ENCODE data around the gene MYLK. TPM values are rescaled to one million over a fixed set of nuclear protein-coding genes. Genes with fewer than 3 reads are reported as not detected.

MYLK gene
- total RNA-seq, 4 donors from 2014 or later, result 9.7 to 92.8 (median 32.5) TPM

- TF ChIP-seq POLR2A (IDR thresholded peaks at IDR 0.05), result no peak
- TF ChIP-seq, protein P1, sequence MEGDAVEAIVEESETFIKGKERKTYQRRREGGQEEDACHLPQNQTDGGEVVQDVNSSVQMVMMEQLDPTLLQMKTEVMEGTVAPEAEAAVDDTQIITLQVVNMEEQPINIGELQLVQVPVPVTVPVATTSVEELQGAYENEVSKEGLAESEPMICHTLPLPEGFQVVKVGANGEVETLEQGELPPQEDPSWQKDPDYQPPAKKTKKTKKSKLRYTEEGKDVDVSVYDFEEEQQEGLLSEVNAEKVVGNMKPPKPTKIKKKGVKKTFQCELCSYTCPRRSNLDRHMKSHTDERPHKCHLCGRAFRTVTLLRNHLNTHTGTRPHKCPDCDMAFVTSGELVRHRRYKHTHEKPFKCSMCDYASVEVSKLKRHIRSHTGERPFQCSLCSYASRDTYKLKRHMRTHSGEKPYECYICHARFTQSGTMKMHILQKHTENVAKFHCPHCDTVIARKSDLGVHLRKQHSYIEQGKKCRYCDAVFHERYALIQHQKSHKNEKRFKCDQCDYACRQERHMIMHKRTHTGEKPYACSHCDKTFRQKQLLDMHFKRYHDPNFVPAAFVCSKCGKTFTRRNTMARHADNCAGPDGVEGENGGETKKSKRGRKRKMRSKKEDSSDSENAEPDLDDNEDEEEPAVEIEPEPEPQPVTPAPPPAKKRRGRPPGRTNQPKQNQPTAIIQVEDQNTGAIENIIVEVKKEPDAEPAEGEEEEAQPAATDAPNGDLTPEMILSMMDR (IDR thresholded peaks at IDR 0.05), result no peak
- intact Hi-C loops (cut with DNase I; ENCODE audit: low total_unique reads), result no loop called here
- no peak for DNase-seq (ENCODE audit: low spot score in 2 of 2)
- 89 to 92% methylated on average over 1 of the region's 1 CpG for WGBS, 2 donors
- no peak overlapping the region for H3K4me3 ChIP-seq (ENCODE audit: low read depth, poor library complexity, severe bottlenecking)
Observed at GRCh38 chr3:123760817-123761216, 123.3 kb downstream of the MYLK start.

DNA sequence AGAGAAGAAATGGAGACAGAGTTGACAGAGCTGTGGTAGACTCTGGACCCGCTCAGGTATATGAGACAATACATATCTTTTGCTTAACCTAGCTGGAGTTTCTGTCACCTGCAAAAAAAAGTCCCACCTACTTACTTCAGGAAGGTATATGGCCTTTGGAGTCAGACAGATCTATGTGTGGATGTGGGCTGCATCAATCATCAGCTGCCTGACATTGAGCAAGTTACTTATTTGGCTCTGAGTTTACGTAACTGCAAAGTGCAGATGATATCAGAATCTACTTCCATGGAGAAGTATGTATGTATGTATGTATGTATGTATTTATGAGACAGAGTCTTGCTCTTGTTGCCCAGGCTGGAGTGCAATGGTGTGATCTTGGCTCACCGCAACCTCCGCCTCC is 124.3 kb downstream of the MYLK start:
- H3K4me3 ChIP-seq (ENCODE audit: low read depth, poor library complexity, severe bottlenecking), result no peak overlapping the region
- TF ChIP-seq, protein P1 (IDR thresholded peaks at IDR 0.05), result no peak
- no peak for TF ChIP-seq POLR2A (IDR thresholded peaks at IDR 0.05)
- no peak for DNase-seq (ENCODE audit: low spot score in 2 of 2)
- 91 to 94% methylated on average over 4 of the region's 4 CpGs for WGBS, 2 donors
- intact Hi-C loops (cut with DNase I; ENCODE audit: low total_unique reads), result no loop called here

DNA sequence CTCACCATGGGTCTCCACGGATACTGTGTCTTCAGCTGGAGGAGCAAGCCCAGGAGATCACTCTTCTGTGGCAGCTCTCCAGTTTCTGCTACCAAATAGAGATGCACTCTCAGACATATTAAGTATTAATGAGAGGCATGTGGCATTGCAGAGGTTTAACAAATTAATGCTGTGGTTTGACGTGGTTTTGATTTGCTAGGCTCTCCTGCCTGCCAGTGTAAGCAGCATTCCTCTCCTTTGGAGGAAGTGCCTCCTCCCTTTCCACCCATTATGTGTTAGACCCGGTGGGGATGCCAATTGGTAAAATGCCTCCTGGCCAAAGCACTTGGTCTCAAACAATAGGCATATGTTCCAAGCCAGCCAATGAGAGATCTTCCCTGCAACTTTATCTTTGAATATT is 124.8 kb downstream of the MYLK start:
- WGBS, 2 donors, result 21 to 26% methylated on average over 3 of the region's 3 CpGs
- intact Hi-C loops (cut with DNase I; ENCODE audit: low total_unique reads), result no loop called here
- no peak for DNase-seq (ENCODE audit: low spot score in 2 of 2)
- no peak overlapping the region for H3K4me3 ChIP-seq (ENCODE audit: low read depth, poor library complexity, severe bottlenecking)
- TF ChIP-seq, protein P1 (IDR thresholded peaks at IDR 0.05), result no peak
- TF ChIP-seq POLR2A (IDR thresholded peaks at IDR 0.05), result no peak

DNA sequence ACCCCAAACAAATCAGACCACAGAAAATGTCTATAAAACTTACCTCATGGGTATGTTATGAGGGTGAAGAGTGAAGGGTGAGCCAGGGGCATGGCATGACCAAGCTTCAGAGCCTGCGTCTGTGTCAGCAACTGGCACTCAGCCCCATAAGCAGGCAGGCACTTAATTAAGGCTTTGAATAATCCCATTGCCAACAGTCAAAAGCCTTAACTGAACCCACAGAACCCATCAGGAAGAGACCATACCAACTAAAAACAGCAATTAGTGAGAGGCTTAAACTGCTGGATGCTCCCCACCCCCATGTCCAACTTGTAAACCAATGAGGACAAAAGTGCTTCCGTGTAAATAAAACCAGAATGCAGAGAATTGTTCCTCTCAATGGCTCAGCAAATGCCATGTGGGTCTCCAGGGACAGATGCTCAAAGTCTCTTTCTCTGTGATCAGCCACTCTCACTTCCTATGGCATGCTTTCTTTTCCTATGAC is 126.0 kb downstream of the MYLK start:
- WGBS, 2 donors, result 19 to 35% methylated on average over 2 of the region's 2 CpGs
- H3K4me3 ChIP-seq (ENCODE audit: low read depth, poor library complexity, severe bottlenecking), result no peak overlapping the region
- TF ChIP-seq POLR2A (IDR thresholded peaks at IDR 0.05), result no peak
- TF ChIP-seq, protein P1 (IDR thresholded peaks at IDR 0.05), result no peak
- intact Hi-C loops (cut with DNase I; ENCODE audit: low total_unique reads), result no loop called here
- DNase-seq (ENCODE audit: low spot score in 2 of 2), result peak in 1 of 2 donors; percentile 53

GRCh38 chr3:123757281-123757940 is 126.7 kb downstream of the MYLK start:
- intact Hi-C loops (cut with DNase I; ENCODE audit: low total_unique reads), result no loop called here
- H3K4me3 ChIP-seq (ENCODE audit: low read depth, poor library complexity, severe bottlenecking), result no peak overlapping the region
- TF ChIP-seq, protein P1 (IDR thresholded peaks at IDR 0.05), result no peak
- TF ChIP-seq POLR2A (IDR thresholded peaks at IDR 0.05), result no peak
- DNase-seq (ENCODE audit: low spot score in 2 of 2), result peak; percentile 54 to 86
- WGBS, 2 donors, result 51 to 59% methylated on average over 5 of the region's 5 CpGs

DNA sequence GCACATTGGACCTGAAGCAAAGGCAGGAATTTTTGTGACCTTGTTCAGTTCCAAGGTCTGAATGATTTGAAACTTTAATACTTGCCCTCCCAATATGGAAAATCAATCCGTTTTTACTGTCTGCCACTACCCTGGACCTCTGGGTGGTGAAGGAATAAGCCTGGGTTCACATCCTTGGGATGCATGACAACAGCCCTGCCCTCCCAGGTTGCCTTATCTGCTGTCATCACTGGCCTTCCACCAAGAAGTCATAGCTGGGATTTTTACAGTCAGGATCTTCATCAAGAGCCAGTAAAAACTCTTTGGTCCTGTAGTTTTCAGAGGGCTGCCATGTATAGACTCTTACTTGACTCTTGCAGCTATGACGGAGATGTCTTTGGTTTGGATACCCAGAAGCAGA is 128.6 kb downstream of the MYLK start:
- intact Hi-C loops (cut with DNase I; ENCODE audit: low total_unique reads), result no loop called here
- TF ChIP-seq, protein P1 (IDR thresholded peaks at IDR 0.05), result no peak
- no peak for TF ChIP-seq POLR2A (IDR thresholded peaks at IDR 0.05)
- DNase-seq (ENCODE audit: low spot score in 2 of 2), result no peak
- 78 to 86% methylated on average over 2 of the region's 2 CpGs for WGBS, 2 donors
- H3K4me3 ChIP-seq (ENCODE audit: low read depth, poor library complexity, severe bottlenecking), result no peak overlapping the region

Measured in lower leg skin (tissue), 4 donors.